Endothelial cell of umbilical vein (primary cell): ENCODE data around the gene GSTO2. TPM values are rescaled to one million over a fixed set of nuclear protein-coding genes. Genes with fewer than 3 reads are reported as not detected.

Experiments used
- BruUV-seq: library from RNA; stranded (reverse); fragments of 400-500 nt; replicated peaks from 2 replicates; lab custom pipeline; 2021; lab: Mats Ljungman, UMichigan
- CTCF ChIA-PET: fragments of 300-600, 350-600 bp; sonication (Branson Sonifier 250); formaldehyde crosslinking; loops from one replicate; lab custom pipeline; 2021; ENCODE audit warnings: antibody characterized with exemption, inconsistent platforms; lab: Charles Lee
- POLR2A ChIA-PET: fragments of 300-600, 350-600 bp; sonication (Branson Sonifier 250); formaldehyde crosslinking; loops from one replicate; lab custom pipeline; 2021; ENCODE audit warnings: antibody characterized with exemption, inconsistent platforms; lab: Charles Lee
- DNase-seq: peaks from one replicate; pipeline ENCODE4 v3.0.0-alpha.2; 2011; ENCODE audit warnings: low read depth, low spot score
- FAIRE-seq: peaks from 2 replicates; lab custom pipeline; 2011; peaks lifted over from hg19 to GRCh38; lab: Jason Lieb, UNC
- H2AFZ ChIP-seq: 2 replicates; pipeline ENCODE4 v1.6.0; 2012; ENCODE audit warnings: low read depth, low read length, control low read depth, inconsistent platforms
- H3K27ac ChIP-seq: 2 replicates; pipeline ENCODE4 v1.5.1; 2011; ENCODE audit warnings: low read depth, mild to moderate bottlenecking, control low read depth, low read length, moderate library complexity; ENCODE audit not compliant: insufficient read depth
- H3K27me3 ChIP-seq, 2 experiments: 2 replicates each; pipeline versions ENCODE4 v1.6.0 to v1.6.1; 2011; ENCODE audit warnings: low read length in 2 of 2, mixed read lengths in 1 of 2; ENCODE audit not compliant: control insufficient read depth in 2 of 2, insufficient read depth in 2 of 2
- H3K36me3 ChIP-seq, 2 experiments: 2 replicates in 1 of 2; 3 replicates in 1 of 2; pipeline ENCODE4 v1.5.1; 2011; ENCODE audit warnings: low read length in 2 of 2, mild to moderate bottlenecking in 1 of 2, moderate library complexity in 1 of 2; ENCODE audit not compliant: control insufficient read depth in 2 of 2, insufficient read depth in 2 of 2; ENCODE audit errors: extremely low read depth in 1 of 2
- H3K4me1 ChIP-seq: 3 replicates; pipeline ENCODE4 v1.5.1; 2011; ENCODE audit warnings: mild to moderate bottlenecking, low read length; ENCODE audit not compliant: control insufficient read depth, insufficient read depth; ENCODE audit errors: extremely low read depth
- H3K4me2 ChIP-seq: 2 replicates; pipeline ENCODE4 v1.6.1; 2011; ENCODE audit warnings: low read length, control low read depth, mixed read lengths; ENCODE audit not compliant: insufficient read depth
- H3K4me3 ChIP-seq, 3 experiments: fragments of 200-600 bp in 1 of 3; sonication (generic), shearing (Covaris generic) in 1 of 3; replicated peaks in 1 of 3; 2 replicates each; pipeline ENCODE4 v1.5.1; 2011 to 2016; ENCODE audit warnings: control low read depth in 3 of 3, low read length in 3 of 3, mild to moderate bottlenecking in 2 of 3, inconsistent platforms in 1 of 3, low read depth in 1 of 3, moderate library complexity in 1 of 3; ENCODE audit not compliant: insufficient read depth in 1 of 3
- H3K79me2 ChIP-seq: 2 replicates; pipeline ENCODE4 v1.6.0; 2012; ENCODE audit warnings: low read length, inconsistent platforms; ENCODE audit not compliant: control insufficient read depth, insufficient read depth
- H3K9ac ChIP-seq: replicated peaks from 2 replicates; pipeline ENCODE3; 2011; ENCODE audit warnings: low read length, control low read depth; ENCODE audit not compliant: insufficient read depth; ENCODE audit errors: extremely low read depth
- H3K9me1 ChIP-seq: replicated peaks from 3 replicates; pipeline ENCODE4 v1.6.0; 2011; ENCODE audit warnings: mild to moderate bottlenecking, low read length; ENCODE audit not compliant: control insufficient read depth, insufficient read depth; ENCODE audit errors: extremely low read depth
- H3K9me3 ChIP-seq: replicated peaks from 2 replicates; pipeline ENCODE4 v1.5.1; 2012; ENCODE audit warnings: low read length, inconsistent platforms; ENCODE audit not compliant: control insufficient read depth, insufficient read depth
- H4K20me1 ChIP-seq: replicated peaks from 2 replicates; pipeline ENCODE3; 2011; ENCODE audit warnings: mild to moderate bottlenecking, low read length; ENCODE audit not compliant: control insufficient read depth, insufficient read depth; ENCODE audit errors: extremely low read depth
- CTCF ChIP-seq, 2 donors: IDR thresholded peaks; 1 replicate in 1 of 2; 2 replicates in 1 of 2; pipeline ENCODE4 v1.5.1; 2011; ENCODE audit warnings: low read length in 2 of 2, mild to moderate bottlenecking in 2 of 2, moderate library complexity in 2 of 2, control low read depth in 1 of 2, inconsistent platforms in 1 of 2, low read depth in 1 of 2; ENCODE audit not compliant: insufficient read depth in 1 of 2; ENCODE audit errors: extremely low read depth in 1 of 2
- EZH2 ChIP-seq: IDR thresholded peaks from 2 replicates; pipeline ENCODE4 v1.6.1; 2012; ENCODE audit warnings: borderline replicate concordance, low read depth, mild to moderate bottlenecking, moderate library complexity, low read length, inconsistent platforms; ENCODE audit not compliant: severe bottlenecking
- FOS ChIP-seq: IDR thresholded peaks from 2 replicates; pipeline ENCODE4 v1.6.1; 2011; ENCODE audit warnings: mild to moderate bottlenecking, low read length, moderate library complexity, borderline replicate concordance; ENCODE audit not compliant: insufficient read depth
- GATA2 ChIP-seq: IDR thresholded peaks from 2 replicates; pipeline ENCODE4 v1.7.0; 2011; ENCODE audit warnings: low read depth, mild to moderate bottlenecking, moderate library complexity, mixed read lengths, low read length; ENCODE audit not compliant: insufficient read length, insufficient read depth
- JUN ChIP-seq: IDR thresholded peaks from 2 replicates; pipeline ENCODE4 v1.6.1; 2011; ENCODE audit warnings: borderline replicate concordance, low read depth; ENCODE audit not compliant: insufficient read length, insufficient read depth
- MAX ChIP-seq: IDR thresholded peaks from 2 replicates; pipeline ENCODE4 v1.6.1; 2011; ENCODE audit not compliant: insufficient read depth, insufficient read length
- MYC ChIP-seq: IDR thresholded peaks from one replicate; pipeline ENCODE4 v1.6.1; 2011; ENCODE audit warnings: mild to moderate bottlenecking, low read depth, low read length
- POLR2A ChIP-seq: IDR thresholded peaks from 2 replicates; pipeline ENCODE4 v1.6.1; 2012; ENCODE audit warnings: low read depth, mild to moderate bottlenecking, control low read depth, low read length
- POLR2AphosphoS5 ChIP-seq: IDR thresholded peaks from 2 replicates; pipeline ENCODE4 v1.6.1; 2012; ENCODE audit warnings: low read depth, mild to moderate bottlenecking, control low read depth, low read length, moderate library complexity; ENCODE audit not compliant: insufficient read depth
- dilution Hi-C: fragments of 300-500 bp; cut with MboI; formaldehyde crosslinking; loops from one replicate; pipeline ENCODE4 v1.15.0; 2019; ENCODE audit warnings: low sequenced_read_pairs; ENCODE audit not compliant: extremely low pct_ligation_motif_present
- intact Hi-C: fragments of 100-400 bp; cut with micrococcal nuclease; formaldehyde crosslinking; loops from one replicate; pipeline ENCODE4 v1.10.0; 2022
- polyA plus RNA-seq, 4 experiments: library from polyadenylated mRNA; depleted of rRNA in 3 of 4; stranded (reverse) in 3 of 4; unstranded in 1 of 4; fragments of >200 nt; gene quantifications; 2 replicates each; pipeline versions ENCODE4 v1.2.1 to v1.2.3, GENCODE V29; 2011 to 2012; ENCODE audit warnings: missing spikeins in 1 of 4
- total RNA-seq: library from RNA; stranded (reverse); gene quantifications from 2 replicates; pipeline ENCODE4 v1.2.3, GENCODE V29; 2021

Gene GSTO2
- total and polyA plus RNA-seq, 2 donors (not counting 3 experiments of a cell fraction or from before 2014, with no cell fraction given), result 0.84 to 1.4 TPM

GRCh38 chr10:104223304-104223703 lies 45.7 kb upstream of the GSTO2 start:
- H3K79me2 ChIP-seq, result no peaks in the 10 kb centered on the region
- intact Hi-C loops, result no loop called here
- TF ChIP-seq EZH2 (no peak), GATA2 (no peak), MYC (no peak), MAX (no peak), POLR2AphosphoS5 (no peak)
- H3K9me3 ChIP-seq, result no peaks in the 10 kb centered on the region
- dilution Hi-C loops, result no loop called here
- H3K9ac ChIP-seq, result no peak overlapping the region
- no peak overlapping the region for H3K27ac ChIP-seq
- DNase-seq, result no peak
- FAIRE-seq, result no peak
- no peak overlapping the region for H3K4me3 ChIP-seq
- H2AFZ ChIP-seq, result no peak overlapping the region
- ChIA-PET CTCF (interaction anchor here (0.9 kb wide), 1 partner anchor 12 kb away, joined by 3 read pairs; no protein-coding TSS in a partner anchor), POLR2A (no interaction called here)
- H3K36me3 ChIP-seq, result no peaks in the 10 kb centered on the region
- no peaks in the 10 kb centered on the region for H4K20me1 ChIP-seq
- BruUV-seq, result no TSS peak
- H3K4me1 ChIP-seq, result no peaks in the 10 kb centered on the region
- H3K27me3 ChIP-seq, result peaks cover 11 to 13% of the 10 kb centered on the region in 2 experiments
- no peak overlapping the region for H3K4me2 ChIP-seq
- no peaks in the 10 kb centered on the region for H3K9me1 ChIP-seq

GRCh38 chr10:104230490-104230889 lies 38.5 kb upstream of the GSTO2 start:
- Histone ChIP-seq H3K4me1 (peaks cover 6% of the 10 kb centered on the region), H3K4me2 (no peak overlapping the region), H3K9me3 (no peaks in the 10 kb centered on the region), H2AFZ (no peak overlapping the region), H3K79me2 (no peaks in the 10 kb centered on the region), H3K9ac (no peak overlapping the region), H3K36me3 (no peaks in the 10 kb centered on the region), H3K9me1 (no peaks in the 10 kb centered on the region), H4K20me1 (no peaks in the 10 kb centered on the region), H3K4me3 (no peak overlapping the region), H3K27ac (no peak overlapping the region), H3K27me3 (peaks cover 2 to 19% of the 10 kb centered on the region in 2 experiments)
- DNase-seq (no peak), FAIRE-seq (no peak)
- POLR2A ChIA-PET, result no interaction called here
- TF ChIP-seq MAX, result no peak
- no peak for TF ChIP-seq GATA2
- no peak for TF ChIP-seq POLR2A
- no peak for TF ChIP-seq FOS
- no peak for TF ChIP-seq POLR2AphosphoS5
- no peak for TF ChIP-seq CTCF (IDR thresholded peaks at IDR 0.05; ENCODE audit: extremely low read depth in 1 of 2, insufficient read depth in 1 of 2, low read depth in 1 of 2, low read length in 2 of 2)
- TF ChIP-seq JUN, result no peak
- TF ChIP-seq MYC, result no peak
- TF ChIP-seq EZH2, result no peak
- intact Hi-C loops, result no loop called here
- CTCF ChIA-PET, result no interaction called here
- BruUV-seq, result no TSS peak
- dilution Hi-C loops, result no loop called here
